KOPT-K1 (cell line): ENCODE results near the gene DNAJB12.
"Not testable (repeated sequence)": the region's sequence is repeated elsewhere in the genome, so short reads cannot be mapped to it uniquely, and the experiment has no call there.

Experiments used
- H3K27ac ChIP-seq: fragments of 200-600 bp; sonication (generic); 2 replicates; pipeline ENCODE4 v1.5.1; 2016; ENCODE audit warnings: antibody characterized with exemption, mild to moderate bottlenecking, low read depth, low read length; ENCODE audit not compliant: poor library complexity, severe bottlenecking
- H3K36me3 ChIP-seq: fragments of 200-600 bp; sonication (generic); 2 replicates; pipeline ENCODE4 v1.5.1; 2017; ENCODE audit warnings: antibody characterized with exemption, mild to moderate bottlenecking, low read length, moderate library complexity; ENCODE audit not compliant: insufficient read depth
- H3K9me3 ChIP-seq: fragments of 200-600 bp; sonication (generic); 2 replicates; pipeline ENCODE4 v1.5.1; 2017; ENCODE audit warnings: antibody characterized with exemption, low read length, mild to moderate bottlenecking; ENCODE audit not compliant: insufficient read depth, poor library complexity, severe bottlenecking

DNAJB12 gene

GRCh38 chr10:72318418-72319262 lies 36.1 kb downstream of the DNAJB12 start:
- H3K27ac ChIP-seq: peak overlapping the region; percentile 94
- no peaks in the 10 kb centered on the region for H3K9me3 ChIP-seq
- no peaks in the 10 kb centered on the region for H3K36me3 ChIP-seq

- Histone ChIP-seq H3K27ac (peak overlapping the region; percentile 56), H3K9me3 (no peaks in the 10 kb centered on the region), H3K36me3 (no peaks in the 10 kb centered on the region)
Measured at GRCh38 chr10:72316748-72317435, 37.8 kb downstream of the DNAJB12 start.

GRCh38 chr10:72316386-72316700 lies 38.4 kb downstream of the DNAJB12 start:
- no peaks in the 10 kb centered on the region for H3K36me3 ChIP-seq
- H3K9me3 ChIP-seq: no peaks in the 10 kb centered on the region
- H3K27ac ChIP-seq: peak overlapping the region; percentile 56

GRCh38 chr10:72315611-72316385 lies 38.9 kb downstream of the DNAJB12 start:
- Histone ChIP-seq H3K27ac (peak overlapping the region; percentile 56), H3K36me3 (no peaks in the 10 kb centered on the region), H3K9me3 (no peaks in the 10 kb centered on the region)

GRCh38 chr10:72315054-72315453 lies 39.7 kb downstream of the DNAJB12 start:
- Histone ChIP-seq H3K36me3 (no peaks in the 10 kb centered on the region), H3K9me3 (no peaks in the 10 kb centered on the region), H3K27ac (no peak overlapping the region)

- H3K9me3 ChIP-seq: no peaks in the 10 kb centered on the region
- H3K27ac ChIP-seq: no peak overlapping the region
- no peaks in the 10 kb centered on the region for H3K36me3 ChIP-seq
Measured at GRCh38 chr10:72314263-72314662, 40.5 kb downstream of the DNAJB12 start.

GRCh38 chr10:72312865-72313391 lies 41.8 kb downstream of the DNAJB12 start:
- Histone ChIP-seq H3K36me3 (no peaks in the 10 kb centered on the region), H3K9me3 (no peaks in the 10 kb centered on the region), H3K27ac (no peak overlapping the region)

- Histone ChIP-seq H3K36me3 (no peaks in the 10 kb centered on the region), H3K9me3 (no peaks in the 10 kb centered on the region), H3K27ac (no peak overlapping the region)
Measured at GRCh38 chr10:72311667-72312066, 43.1 kb downstream of the DNAJB12 start.

GRCh38 chr10:72310636-72311035 lies 44.1 kb downstream of the DNAJB12 start:
- Histone ChIP-seq H3K36me3 (no peaks in the 10 kb centered on the region), H3K9me3 (no peaks in the 10 kb centered on the region), H3K27ac (peak overlapping the region; percentile 13)

- H3K9me3 ChIP-seq: no peaks in the 10 kb centered on the region
- no peaks in the 10 kb centered on the region for H3K36me3 ChIP-seq
- no peak overlapping the region for H3K27ac ChIP-seq
Measured at GRCh38 chr10:72310241-72310633, 44.5 kb downstream of the DNAJB12 start.

GRCh38 chr10:72309290-72310240 lies 45.2 kb downstream of the DNAJB12 start:
- Histone ChIP-seq H3K27ac (no peak overlapping the region), H3K36me3 (no peaks in the 10 kb centered on the region), H3K9me3 (no peaks in the 10 kb centered on the region)

GRCh38 chr10:72308320-72308987 lies 46.3 kb downstream of the DNAJB12 start:
- Histone ChIP-seq H3K27ac (peak overlapping the region; percentile 32), H3K9me3 (no peaks in the 10 kb centered on the region), H3K36me3 (no peaks in the 10 kb centered on the region)

- not testable (repeated sequence) for H3K36me3 ChIP-seq, H3K9me3 ChIP-seq
- H3K27ac ChIP-seq: peak overlapping the region; percentile 2
Measured at GRCh38 chr10:72307711-72308110, 47.0 kb downstream of the DNAJB12 start.
